Activated T-cell treated with anti-CD3 and anti-CD28 coated beads for 24 hours (primary cell): Measurements from ENCODE around the gene LAMC3.

Experiments used
- DNase-seq: peaks from one replicate; pipeline ENCODE4 v3.0.0-alpha.2; 2020; ENCODE audit warnings: low read depth

LAMC3 gene

DNA sequence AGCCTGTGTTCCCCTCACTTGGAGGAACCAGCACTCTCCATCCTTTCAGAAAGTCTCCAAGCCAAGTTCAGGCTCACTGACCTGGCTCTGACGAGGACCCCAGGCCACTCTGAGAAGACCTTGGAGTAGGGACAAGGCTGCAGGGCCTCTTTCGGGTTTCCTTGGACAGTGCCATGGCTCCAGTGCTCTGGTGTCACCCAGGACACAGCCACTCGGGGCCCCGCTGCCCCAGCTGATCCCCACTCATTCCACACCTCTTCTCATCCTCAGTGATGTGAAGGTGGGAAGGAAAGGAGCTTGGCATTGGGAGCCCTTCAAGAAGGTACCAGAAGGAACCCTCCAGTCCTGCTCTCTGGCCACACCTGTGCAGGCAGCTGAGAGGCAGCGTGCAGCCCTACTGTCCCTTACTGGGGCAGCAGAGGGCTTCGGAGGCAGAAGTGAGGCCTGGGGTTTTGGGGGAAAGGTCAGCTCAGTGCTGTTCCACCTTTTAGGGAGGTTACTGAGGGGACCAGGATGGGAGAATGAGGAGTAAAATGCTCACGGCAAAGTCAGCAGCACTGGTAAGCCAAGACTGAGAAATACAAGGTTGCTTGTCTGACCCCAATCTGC lies 111.8 kb downstream of the LAMC3 start:
- DNase-seq: no peak

DNA sequence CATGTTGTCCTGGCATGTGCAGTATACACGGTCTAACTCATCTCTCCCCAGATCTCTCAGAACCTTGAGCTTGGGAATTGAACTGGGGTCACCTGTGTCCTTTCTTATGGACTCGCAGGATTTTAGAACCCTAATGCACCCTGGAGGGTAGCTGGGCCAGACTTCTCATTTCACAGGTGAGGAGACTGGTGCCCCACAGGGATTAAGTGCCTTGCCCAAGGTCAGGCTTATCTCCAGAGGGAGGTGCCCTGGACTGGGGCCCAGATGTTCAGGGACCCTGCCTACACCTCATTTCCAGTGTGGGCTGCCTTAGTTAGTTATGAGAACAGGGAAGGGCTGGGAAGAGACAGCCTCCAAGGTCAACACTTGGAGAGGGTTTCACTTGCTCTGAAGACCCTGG lies 112.4 kb downstream of the LAMC3 start:
- no peak for DNase-seq

DNA sequence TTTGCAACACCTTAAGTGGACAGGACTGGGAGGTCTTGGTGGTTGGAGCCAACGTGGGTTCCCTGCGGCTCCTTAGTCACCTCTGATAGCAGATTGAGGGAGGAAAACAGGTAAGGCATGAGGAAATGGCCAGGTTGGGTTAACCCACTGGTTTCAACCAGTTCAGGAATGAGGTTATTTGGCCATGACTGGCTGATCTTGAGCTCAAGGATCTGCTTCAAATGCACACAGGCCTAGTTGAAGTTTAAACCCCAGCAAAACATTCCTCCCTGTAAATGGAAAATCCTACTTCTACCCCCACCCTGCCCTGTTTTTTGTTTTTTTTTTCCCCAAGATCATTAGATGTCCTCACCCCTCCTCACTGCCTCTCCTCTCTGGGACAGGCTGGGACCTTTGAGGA lies 113.2 kb downstream of the LAMC3 start:
- no peak for DNase-seq

DNA sequence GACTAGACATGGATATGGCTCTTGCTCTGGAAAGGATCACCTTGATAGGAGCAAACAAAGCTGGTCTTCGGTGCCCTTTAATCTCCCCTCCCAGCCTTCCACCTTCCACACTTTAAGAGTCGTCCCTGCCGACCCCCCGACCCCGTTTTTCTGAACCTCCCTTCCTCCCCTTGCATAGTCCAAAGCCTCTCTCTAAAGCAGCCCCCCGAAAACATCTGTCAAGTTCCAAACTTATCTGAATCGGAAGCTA lies 116.0 kb downstream of the LAMC3 start:
- no peak for DNase-seq

DNA sequence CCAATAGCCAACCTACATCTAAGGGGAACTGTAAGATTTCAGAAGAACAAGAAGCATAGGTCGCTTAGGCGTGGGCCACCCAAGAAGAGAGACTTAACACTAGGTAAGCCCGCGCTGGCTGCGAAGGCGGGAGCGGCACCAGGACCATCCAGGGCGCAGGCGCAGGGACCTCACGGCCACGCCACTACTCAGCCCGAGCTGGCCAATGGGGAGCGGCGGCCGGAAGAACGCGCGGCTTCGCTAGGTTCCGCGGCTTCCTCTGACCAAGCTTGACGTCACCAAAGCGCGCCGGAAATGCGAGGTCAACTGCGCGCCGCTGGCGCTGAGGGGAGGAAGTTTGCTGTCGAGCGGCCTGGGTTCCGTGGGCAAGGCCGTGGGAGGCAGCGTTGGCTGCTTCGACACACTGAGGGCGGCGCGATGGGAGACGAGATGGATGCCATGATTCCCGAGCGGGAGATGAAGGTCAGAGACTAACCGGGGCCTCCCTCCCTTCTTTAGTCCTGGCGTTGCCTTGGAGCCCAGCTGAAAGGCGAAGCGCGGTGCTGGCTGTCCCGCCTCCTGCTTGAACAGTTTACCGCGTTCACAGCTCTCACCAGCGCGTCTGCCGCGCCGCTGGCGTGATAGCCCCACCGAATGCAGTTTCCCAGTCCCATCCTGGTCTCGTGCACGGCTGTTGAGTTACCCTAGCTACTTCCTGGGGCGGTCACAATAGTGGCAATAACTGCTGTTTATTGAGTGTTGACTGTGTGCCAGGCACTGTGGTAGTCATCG lies 116.5 kb downstream of the LAMC3 start, which contains the start of gene NUP214:
TSS of gene NUP214 (plus strand) at position 299 of the 771 bp plus-strand sequence. CDS start at position 418, 119 bp downstream.
- peak; percentile 100 for DNase-seq

DNA sequence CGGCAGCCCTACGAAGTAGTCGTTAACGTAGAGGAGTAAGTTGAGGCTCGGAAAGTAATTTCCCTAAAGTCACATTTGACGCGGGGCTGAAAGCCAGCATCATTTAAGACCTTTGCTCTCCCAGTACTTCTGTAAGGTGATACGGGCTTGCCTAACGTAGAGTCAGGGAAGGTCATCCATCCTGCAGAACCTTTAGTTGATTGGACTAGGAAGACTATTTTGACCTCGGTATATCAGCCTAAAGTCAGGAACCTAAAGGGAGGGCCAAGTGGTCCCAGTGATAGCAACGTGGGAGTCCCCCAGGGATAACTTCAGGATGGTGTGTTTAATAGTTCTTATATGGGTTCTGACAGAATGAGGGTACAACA lies 117.1 kb downstream of the LAMC3 start:
- DNase-seq: no peak

DNA sequence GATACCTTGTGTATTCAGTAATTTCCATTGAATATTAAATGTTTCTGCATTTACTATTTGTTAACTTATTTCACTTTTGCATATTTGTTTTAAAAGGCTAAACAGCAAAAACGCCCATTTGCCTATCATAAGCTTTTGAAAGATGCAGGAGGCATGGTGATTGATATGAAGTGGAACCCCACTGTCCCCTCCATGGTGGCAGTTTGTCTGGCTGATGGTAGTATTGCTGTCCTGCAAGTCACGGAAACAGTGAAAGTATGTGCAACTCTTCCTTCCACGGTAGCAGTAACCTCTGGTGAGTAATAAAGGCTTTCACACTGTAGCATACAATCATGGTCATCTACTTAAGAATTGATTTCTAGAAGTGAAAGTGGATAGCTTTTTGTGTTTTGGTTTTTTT lies 120.2 kb downstream of the LAMC3 start:
- no peak for DNase-seq

DNA sequence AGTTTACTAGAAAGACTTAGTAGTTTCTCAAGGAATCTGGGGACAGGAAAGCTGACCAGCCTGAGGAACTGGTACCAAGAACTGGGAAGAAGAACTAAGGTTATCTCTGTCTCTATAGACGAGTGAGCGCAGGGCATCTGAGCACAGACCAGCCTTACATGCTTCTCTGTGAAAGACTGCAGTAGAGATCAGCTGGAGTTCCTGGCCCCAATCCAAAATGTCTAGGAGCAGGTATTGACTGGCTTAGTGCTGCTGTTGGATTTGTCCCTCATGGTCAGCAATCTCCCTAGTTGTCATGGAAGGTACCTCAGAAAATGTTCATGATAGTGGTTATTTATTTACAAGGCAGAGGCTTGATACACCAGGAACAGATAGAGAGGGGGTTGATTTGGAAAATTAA lies 129.7 kb downstream of the LAMC3 start:
- no peak for DNase-seq

DNA sequence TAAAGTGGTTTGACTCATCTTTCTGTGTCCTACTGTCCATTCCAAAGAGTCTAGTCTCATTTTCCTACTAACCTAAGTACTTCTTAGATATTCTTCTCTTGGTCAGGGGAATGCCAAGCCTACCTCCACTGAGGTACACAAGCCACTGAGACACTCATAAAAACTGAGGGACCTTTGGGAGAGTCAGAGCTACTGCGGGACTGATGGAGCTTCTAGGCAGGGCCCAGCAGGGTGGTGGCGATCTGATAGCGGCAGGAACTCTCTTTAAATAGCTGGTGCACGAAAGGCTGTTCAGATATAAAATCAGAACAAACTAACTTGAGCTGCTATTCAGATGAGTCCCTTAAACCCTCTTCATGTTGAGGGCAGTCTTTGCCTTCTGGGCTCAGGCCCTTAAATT lies 131.1 kb downstream of the LAMC3 start:
- DNase-seq: no peak

DNA sequence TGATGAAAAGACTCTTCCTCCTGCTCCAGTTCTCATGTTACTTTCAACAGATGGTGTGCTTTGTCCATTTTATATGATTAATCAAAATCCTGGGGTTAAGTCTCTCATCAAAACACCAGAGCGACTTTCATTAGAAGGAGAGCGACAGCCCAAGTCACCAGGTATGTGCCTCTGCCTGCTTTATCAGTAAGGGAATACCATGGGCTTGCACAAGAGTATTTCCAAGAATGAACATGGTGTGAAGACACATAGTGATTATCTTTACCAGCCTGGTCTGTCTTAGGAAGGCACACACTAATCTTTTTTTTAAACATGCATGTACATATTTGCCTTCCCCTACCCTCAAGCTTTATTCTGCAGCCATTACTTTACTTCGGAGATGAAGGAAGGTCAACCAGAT lies 131.6 kb downstream of the LAMC3 start:
- no peak for DNase-seq

DNA sequence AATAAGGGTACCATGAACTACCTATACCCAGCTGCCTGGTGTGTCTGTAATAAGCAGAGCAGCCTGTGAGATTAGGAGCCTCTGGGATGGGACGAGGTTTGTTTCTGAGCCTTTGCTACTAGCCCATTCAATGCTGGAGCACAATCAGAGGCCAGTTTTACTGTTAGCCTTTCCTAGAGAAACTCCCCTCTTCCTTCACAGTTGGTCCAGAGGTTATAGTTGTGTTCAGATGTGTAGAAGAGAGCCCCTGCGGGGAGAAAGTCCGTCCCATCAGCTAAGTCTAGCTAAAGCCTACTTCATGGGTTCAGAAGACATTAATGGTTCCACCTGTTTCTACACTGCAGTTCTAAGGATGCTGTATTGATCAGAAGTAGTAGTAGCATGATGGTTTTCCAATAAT lies 133.2 kb downstream of the LAMC3 start:
- no peak for DNase-seq
